Epithelial cell of proximal tubule (primary cell): ENCODE measurements around the gene ANKRD11. TPM values are rescaled to one million over a fixed set of nuclear protein-coding genes. Genes with fewer than 3 reads are reported as not detected.
A peak's percentile ranks its signal among the peaks of the same experiment; 100 is the strongest.

Experiments used
- DNase-seq: peaks from one replicate; pipeline ENCODE4 v3.0.0-alpha.2; 2011; ENCODE audit warnings: low read depth
- H3K4me3 ChIP-seq: 2 replicates; pipeline ENCODE4 v1.5.1; 2011; ENCODE audit warnings: low read depth, mild to moderate bottlenecking, low read length
- total RNA-seq: library from RNA; depleted of rRNA; stranded (reverse); fragments of >200 nt; gene quantifications from 2 replicates; pipeline ENCODE4 v1.2.3, GENCODE V29; 2015
- TF ChIP-seq, protein P1 (sequence below): conservative IDR thresholded peaks from 2 replicates; pipeline ENCODE4 v1.5.1; 2012; ENCODE audit warnings: low read depth, mild to moderate bottlenecking, low read length

Gene ANKRD11
- total RNA-seq, 1 donor from 2014 or later = 44.3 TPM

DNA sequence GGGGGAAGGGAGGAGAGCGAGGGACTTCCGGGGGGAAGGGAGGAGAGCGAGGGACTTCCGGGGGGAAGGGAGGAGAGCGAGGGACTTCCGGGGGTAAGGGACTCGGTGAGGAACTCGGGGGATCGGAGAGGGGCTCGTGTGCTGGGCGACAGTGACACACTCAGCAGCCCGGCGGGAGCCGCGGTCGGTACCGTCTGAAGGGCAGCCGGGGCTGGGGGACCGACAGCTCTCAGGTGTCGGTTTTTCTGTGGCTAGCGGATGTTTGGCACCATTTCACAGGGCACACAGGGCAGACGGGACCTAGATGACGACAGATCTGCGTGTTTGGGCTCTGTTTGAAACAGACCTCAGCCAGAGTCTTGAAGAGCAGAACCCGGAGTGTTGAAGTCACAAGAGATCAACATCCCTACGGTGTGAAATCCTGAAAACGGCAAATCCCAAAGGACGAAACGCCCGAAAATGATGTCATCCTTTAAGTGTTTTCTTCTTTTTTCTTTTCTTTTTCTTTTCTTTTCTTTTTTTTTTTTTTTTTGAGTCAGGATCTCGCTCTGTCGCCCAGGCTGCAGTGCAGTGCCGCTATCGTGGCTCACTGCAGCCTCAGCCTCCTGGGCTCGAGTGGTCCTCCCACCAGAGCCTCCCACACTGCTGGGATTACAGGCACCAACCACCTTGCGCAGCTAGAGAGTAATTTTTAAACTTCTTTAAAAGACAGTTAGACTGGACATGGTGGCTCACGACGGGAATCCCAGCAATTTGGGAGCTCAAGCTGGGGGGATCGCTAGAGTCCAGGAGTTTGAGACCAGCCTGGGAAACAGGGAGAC, 249.0 kb downstream of the ANKRD11 start:
- DNase-seq = peak; percentile 36
- TF ChIP-seq, protein P1, sequence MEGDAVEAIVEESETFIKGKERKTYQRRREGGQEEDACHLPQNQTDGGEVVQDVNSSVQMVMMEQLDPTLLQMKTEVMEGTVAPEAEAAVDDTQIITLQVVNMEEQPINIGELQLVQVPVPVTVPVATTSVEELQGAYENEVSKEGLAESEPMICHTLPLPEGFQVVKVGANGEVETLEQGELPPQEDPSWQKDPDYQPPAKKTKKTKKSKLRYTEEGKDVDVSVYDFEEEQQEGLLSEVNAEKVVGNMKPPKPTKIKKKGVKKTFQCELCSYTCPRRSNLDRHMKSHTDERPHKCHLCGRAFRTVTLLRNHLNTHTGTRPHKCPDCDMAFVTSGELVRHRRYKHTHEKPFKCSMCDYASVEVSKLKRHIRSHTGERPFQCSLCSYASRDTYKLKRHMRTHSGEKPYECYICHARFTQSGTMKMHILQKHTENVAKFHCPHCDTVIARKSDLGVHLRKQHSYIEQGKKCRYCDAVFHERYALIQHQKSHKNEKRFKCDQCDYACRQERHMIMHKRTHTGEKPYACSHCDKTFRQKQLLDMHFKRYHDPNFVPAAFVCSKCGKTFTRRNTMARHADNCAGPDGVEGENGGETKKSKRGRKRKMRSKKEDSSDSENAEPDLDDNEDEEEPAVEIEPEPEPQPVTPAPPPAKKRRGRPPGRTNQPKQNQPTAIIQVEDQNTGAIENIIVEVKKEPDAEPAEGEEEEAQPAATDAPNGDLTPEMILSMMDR = no peak
- peak overlapping the region; percentile 94 for H3K4me3 ChIP-seq

DNA sequence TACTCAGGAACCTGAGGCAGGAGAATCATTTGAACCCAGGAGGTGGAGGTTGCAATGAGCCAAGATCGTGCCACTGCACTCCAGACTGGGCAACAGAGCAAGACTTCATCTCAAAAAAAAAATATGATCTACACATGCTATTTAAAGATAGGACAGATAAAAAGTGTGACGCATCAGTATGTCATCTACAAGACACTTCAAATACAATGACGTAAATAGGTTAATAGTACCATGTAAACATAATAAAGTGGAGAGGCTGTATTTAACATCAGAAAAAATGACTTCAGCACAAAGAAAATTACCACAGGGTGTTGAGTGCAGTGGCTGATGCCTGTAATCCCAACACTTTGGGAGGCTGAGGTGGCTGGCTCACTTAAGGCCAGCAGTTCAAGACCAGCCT, 252.6 kb downstream of the ANKRD11 start:
- TF ChIP-seq, protein P1 = no peak
- H3K4me3 ChIP-seq = no peak overlapping the region
- no peak for DNase-seq

DNA sequence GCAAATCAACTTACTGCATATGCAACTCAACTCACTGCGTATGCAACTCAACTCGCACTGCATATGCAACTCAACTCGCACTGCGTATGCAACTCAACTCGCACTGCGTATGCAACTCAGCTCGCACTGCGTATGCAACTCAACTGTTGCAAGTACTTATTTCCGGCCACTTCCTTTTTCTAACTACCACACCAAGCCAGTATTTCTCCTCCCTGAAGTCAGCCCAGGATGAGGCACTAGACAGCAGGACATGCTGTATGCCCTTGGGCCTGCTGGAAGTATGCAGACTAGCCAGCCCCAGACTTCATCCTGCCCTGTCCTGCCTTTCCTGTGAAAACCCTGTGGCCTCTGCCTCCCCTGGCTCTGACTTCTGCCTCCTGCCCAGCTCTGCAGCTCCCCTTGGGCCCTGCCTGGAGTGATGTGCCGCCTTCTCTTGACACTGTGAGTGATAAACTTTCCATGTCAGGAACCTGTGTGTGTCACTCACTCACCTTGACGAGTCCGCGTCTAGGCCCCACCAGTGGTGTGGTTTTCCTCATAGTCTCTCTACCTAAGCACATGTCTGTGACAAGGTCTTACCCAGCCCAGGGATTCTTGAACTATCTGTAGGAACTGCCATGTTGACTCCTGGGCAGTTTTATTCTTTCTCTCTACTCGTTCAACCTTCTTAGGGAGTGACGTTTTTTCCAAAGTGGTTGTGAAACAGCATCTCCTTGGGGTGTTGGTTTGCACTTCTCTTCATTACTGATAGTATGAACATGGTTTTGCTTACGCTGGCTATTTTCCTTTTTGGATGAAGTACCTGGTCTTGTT, 256.5 kb downstream of the ANKRD11 start:
- no peak for DNase-seq
- H3K4me3 ChIP-seq = no peak overlapping the region
- TF ChIP-seq, protein P1 = no peak

DNA sequence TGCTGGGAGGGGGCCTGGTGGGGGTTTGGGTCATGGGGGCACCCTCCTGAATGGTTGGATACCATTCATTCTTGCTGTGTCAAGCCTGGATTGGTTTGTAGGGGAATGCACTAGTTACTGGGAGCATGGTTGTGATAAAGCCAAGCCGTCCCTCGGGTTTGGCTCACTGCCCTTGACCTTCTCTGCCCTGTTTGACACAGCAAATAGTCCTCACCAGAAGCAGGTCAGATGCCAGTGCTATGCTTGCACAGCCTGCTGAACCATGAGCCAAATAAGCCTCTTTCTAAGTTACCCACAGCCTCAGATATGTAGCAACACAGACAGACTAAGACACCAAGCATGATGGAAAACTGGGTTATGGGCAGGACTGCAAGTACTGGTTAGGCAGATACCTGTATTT, 258.3 kb downstream of the ANKRD11 start:
- no peak for DNase-seq
- TF ChIP-seq, protein P1 = no peak
- H3K4me3 ChIP-seq = no peak overlapping the region

DNA sequence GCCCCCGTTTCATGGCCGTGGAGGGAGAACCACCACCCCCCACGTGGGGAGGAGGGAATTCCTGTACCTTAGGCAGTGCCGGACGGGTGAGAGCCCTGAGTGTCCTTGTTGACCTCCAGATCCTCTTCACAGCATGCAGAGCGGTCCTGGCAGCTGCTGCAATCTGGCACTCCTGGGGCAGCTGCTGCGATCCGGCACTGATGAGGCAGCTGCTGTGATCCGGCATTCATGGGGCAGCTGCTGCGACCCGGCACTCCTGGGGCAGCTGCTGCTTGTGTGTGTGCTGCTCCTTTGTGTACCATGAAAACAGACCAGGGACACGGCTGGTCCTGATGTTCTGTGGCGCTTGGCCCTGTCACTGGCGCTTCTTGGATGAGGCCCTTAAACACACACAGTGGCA, 260.1 kb downstream of the ANKRD11 start:
- TF ChIP-seq, protein P1 = no peak
- H3K4me3 ChIP-seq = no peak overlapping the region
- DNase-seq = no peak

DNA sequence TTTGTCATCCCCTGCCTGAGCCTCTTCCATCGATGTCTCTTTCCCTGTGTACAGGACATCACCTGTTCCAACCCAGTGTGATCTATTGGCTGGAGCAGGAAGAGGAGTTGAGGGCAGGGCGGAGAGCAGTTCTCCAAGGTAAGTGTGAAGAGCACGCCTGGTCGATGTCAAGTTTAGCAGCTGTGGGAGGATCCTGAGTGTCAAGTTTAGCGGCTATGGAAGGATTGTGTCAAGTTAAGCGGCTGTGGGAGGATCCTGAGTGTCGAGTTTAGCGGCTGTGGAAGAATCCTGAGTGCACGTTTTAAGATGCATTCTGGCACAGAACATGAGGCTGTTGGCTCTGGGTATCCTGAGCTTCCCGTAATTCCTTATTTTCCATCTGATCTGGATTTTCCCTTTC, 265.7 kb downstream of the ANKRD11 start:
- TF ChIP-seq, protein P1 = no peak
- no peak for DNase-seq
- H3K4me3 ChIP-seq = no peak overlapping the region

DNA sequence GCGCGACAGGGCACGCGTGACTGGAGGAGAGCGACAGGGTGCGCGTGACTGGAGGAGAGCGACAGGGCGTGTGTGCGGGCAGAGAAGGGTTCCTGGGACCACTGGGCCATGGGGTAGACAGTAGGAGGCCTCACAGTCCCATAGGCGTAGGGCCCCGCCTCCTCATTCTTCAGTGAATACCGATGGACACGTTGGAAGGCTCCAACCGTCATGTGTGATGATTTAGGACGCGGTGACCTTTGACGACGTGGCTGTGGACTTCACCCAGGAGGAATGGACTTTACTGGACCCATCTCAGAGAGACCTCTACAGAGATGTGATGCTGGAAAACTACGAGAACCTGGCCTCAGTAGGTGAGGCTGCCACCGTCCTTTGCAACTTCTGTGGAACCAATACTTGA, 267.4 kb downstream of the ANKRD11 start:
- no peak overlapping the region for H3K4me3 ChIP-seq
- TF ChIP-seq, protein P1 = no peak
- no peak for DNase-seq
